Panc1 (cell line): ENCODE data around the gene SLC5A6. TPM values are rescaled to one million over a fixed set of nuclear protein-coding genes. Genes with fewer than 3 reads are reported as not detected.

Experiments used
- ATAC-seq: fragments of 200-7000 bp; cut with Tn5 transposase; 2 replicates; pipeline ENCODE4 v1.9.1; 2020; ENCODE audit warnings: mild to moderate bottlenecking, moderate library complexity
- BruUV-seq: library from RNA; stranded (reverse); fragments of 400-500 nt; replicated peaks from 2 replicates; lab custom pipeline; 2021; lab: Mats Ljungman, UMichigan
- CTCF ChIA-PET: fragments of 300-600 bp; sonication (Branson Sonifier 250); formaldehyde crosslinking; loops from one replicate; lab custom pipeline; 2022; ENCODE audit warnings: antibody characterized with exemption; lab: Charles Lee
- POLR2A ChIA-PET: fragments of 300-600 bp; sonication (Branson Sonifier 250); formaldehyde crosslinking; loops from one replicate; lab custom pipeline; 2022; ENCODE audit warnings: antibody characterized with exemption; lab: Charles Lee
- DNase-seq: peaks from one replicate; pipeline ENCODE4 v3.0.0-alpha.2; 2010; ENCODE audit warnings: low read depth, low spot score
- H3K27ac ChIP-seq: 2 replicates; pipeline ENCODE4 v1.5.1; 2011; ENCODE audit warnings: mild to moderate bottlenecking, low read length, inconsistent platforms
- H3K27me3 ChIP-seq: fragments of 200-500 bp; sonication (Bioruptor generic); 2 replicates; pipeline ENCODE4 v1.6.0; 2014; ENCODE audit warnings: low read length, inconsistent platforms; ENCODE audit not compliant: control insufficient read depth, insufficient read depth
- H3K36me3 ChIP-seq: fragments of 200-500 bp; sonication (Bioruptor generic); 2 replicates; pipeline ENCODE4 v1.5.1; 2014; ENCODE audit warnings: inconsistent platforms, mild to moderate bottlenecking, low read length, moderate library complexity; ENCODE audit not compliant: control insufficient read depth, insufficient read depth
- H3K4me1 ChIP-seq: 2 replicates; pipeline ENCODE4 v1.5.1; 2011; ENCODE audit warnings: inconsistent platforms, mild to moderate bottlenecking, low read length, moderate library complexity; ENCODE audit not compliant: control insufficient read depth, insufficient read depth
- H3K4me3 ChIP-seq, 2 experiments: 2 replicates each; pipeline ENCODE4 v1.5.1; 2011 to 2012; ENCODE audit warnings: low read depth in 2 of 2, low read length in 2 of 2, mild to moderate bottlenecking in 2 of 2, inconsistent platforms in 1 of 2, moderate library complexity in 1 of 2
- H3K9me3 ChIP-seq: fragments of 200-500 bp; sonication (Bioruptor generic); 2 replicates; pipeline ENCODE4 v1.5.1; 2014; ENCODE audit warnings: low read depth, mild to moderate bottlenecking, inconsistent platforms, low read length, moderate library complexity; ENCODE audit not compliant: control insufficient read depth, insufficient read depth
- CTCF ChIP-seq: fragments of 450-650 bp; IDR thresholded peaks from 2 replicates; pipeline ENCODE4 v1.5.1; 2017; ENCODE audit warnings: mild to moderate bottlenecking
- POLR2AphosphoS5 ChIP-seq: IDR thresholded peaks from 2 replicates; pipeline ENCODE4 v1.6.1; 2012; ENCODE audit warnings: mild to moderate bottlenecking, low read depth, low read length, moderate library complexity
- REST ChIP-seq, 2 experiments: IDR thresholded peaks; 2 replicates each; pipeline ENCODE4 v1.6.1; 2011 to 2012; ENCODE audit warnings: low read depth in 2 of 2, control low read depth in 1 of 2, low read length in 1 of 2, mild to moderate bottlenecking in 1 of 2, moderate library complexity in 1 of 2; ENCODE audit not compliant: insufficient read depth in 1 of 2
- SIN3A ChIP-seq: IDR thresholded peaks from 2 replicates; pipeline ENCODE4 v1.6.1; 2012; ENCODE audit warnings: low read depth, mild to moderate bottlenecking, low read length, moderate library complexity, borderline replicate concordance; ENCODE audit not compliant: insufficient read depth
- TCF7L2 ChIP-seq: IDR thresholded peaks from 2 replicates; pipeline ENCODE4 v1.6.1; 2011; ENCODE audit warnings: mild to moderate bottlenecking, low read depth, low read length, inconsistent platforms
- in situ Hi-C: cut with HindIII; loops from 2 replicates; pipeline ENCODE4 v1.10.0; 2016; ENCODE audit warnings: low sequenced_read_pairs, low pct_unique_long_range_greater_than_20kb
- intact Hi-C: fragments of 100-400 bp; cut with micrococcal nuclease; formaldehyde crosslinking; loops from one replicate; pipeline ENCODE4 v1.10.0; 2022; ENCODE audit not compliant: unreplicated experiment
- total RNA-seq: library from RNA; stranded (reverse); gene quantifications from one replicate; pipeline ENCODE4 v1.2.1, GENCODE V29; 2021; ENCODE audit not compliant: unreplicated experiment

SLC5A6 gene
- total RNA-seq, 1 experiment from 2014 or later, result 74.5 TPM

- ATAC-seq, result no peak
- POLR2A ChIA-PET, result interaction anchor here (0.9 kb wide), 1 partner anchor 43 kb away, joined by 4 read pairs; no protein-coding TSS in a partner anchor
- CTCF ChIA-PET, result interaction anchor here (0.6 to 0.7 kb wide), 2 partner anchors 59 to 917 kb away, joined by 4 to 10 read pairs; no protein-coding TSS in a partner anchor
Measured at GRCh38 chr2:27171351-27171848, 40.7 kb downstream of the SLC5A6 start.

More at GRCh38 chr2:27171351-27171848, 40.7 kb downstream of the SLC5A6 start:
- no peak overlapping the region for H3K4me3 ChIP-seq
- H3K9me3 ChIP-seq, result no peaks in the 10 kb centered on the region
- H3K36me3 ChIP-seq, result no peaks in the 10 kb centered on the region
- no peak for TF ChIP-seq POLR2AphosphoS5
- no peak for TF ChIP-seq SIN3A
- no peak for TF ChIP-seq TCF7L2
- no peak for TF ChIP-seq CTCF
- no peak for TF ChIP-seq REST (IDR thresholded peaks at IDR 0.05; ENCODE audit: insufficient read depth in 1 of 2, low read depth in 2 of 2, low read length in 1 of 2)
- in situ Hi-C loops (no loop called here), intact Hi-C loops (no loop called here)
- H3K27me3 ChIP-seq, result no peaks in the 10 kb centered on the region
- no peak for DNase-seq
- no peaks in the 10 kb centered on the region for H3K4me1 ChIP-seq
- H3K27ac ChIP-seq, result no peak overlapping the region
- BruUV-seq, result no TSS peak
